GM12891 (cell line): ENCODE data around the gene FOXL2NB.

Source experiments
- POLR2A ChIP-seq: IDR thresholded peaks from 2 replicates; pipeline ENCODE4 v1.6.1; 2011; ENCODE audit warnings: low read depth, low read length, control low read depth
- POLR2AphosphoS5 ChIP-seq: IDR thresholded peaks from 2 replicates; pipeline ENCODE4 v1.6.1; 2011; ENCODE audit warnings: low read depth, low read length, control low read depth
- POU2F2 ChIP-seq: IDR thresholded peaks from 2 replicates; pipeline ENCODE4 v1.6.1; 2011; ENCODE audit warnings: low read depth, mild to moderate bottlenecking, control low read depth, low read length, moderate library complexity
- SPI1 ChIP-seq: IDR thresholded peaks from 2 replicates; pipeline ENCODE4 v1.6.1; 2011; ENCODE audit warnings: low read depth, low read length, control low read depth
- TAF1 ChIP-seq: IDR thresholded peaks from 2 replicates; pipeline ENCODE4 v1.6.1; 2011; ENCODE audit warnings: low read depth, low read length, control low read depth

- TF ChIP-seq SPI1, result no peak
- no peak for TF ChIP-seq POLR2AphosphoS5
- TF ChIP-seq POLR2A, result no peak
- no peak for TF ChIP-seq POU2F2
- TF ChIP-seq TAF1, result no peak
Observed at GRCh38 chr3:138949445-138950005, 2.5 kb downstream of the FOXL2NB start.
